HCT116 (cell line): ENCODE data around the gene FGF19. TPM values are rescaled to one million over a fixed set of nuclear protein-coding genes. Genes with fewer than 3 reads are reported as not detected.

Source experiments
- ATAC-seq: fragments of 200-7000 bp; cut with Tn5 transposase; 2 replicates; pipeline ENCODE4 v1.9.1; 2020; ENCODE audit warnings: mild to moderate bottlenecking, moderate library complexity
- BruUV-seq: library from RNA; stranded (reverse); fragments of 400-500 nt; replicated peaks from 2 replicates; lab custom pipeline; 2021; lab: Mats Ljungman, UMichigan
- CTCF ChIA-PET: fragments of 300-600 bp; sonication (Branson Sonifier 250); formaldehyde crosslinking; loops from one replicate; lab custom pipeline; 2021; ENCODE audit warnings: antibody characterized with exemption; lab: Charles Lee
- POLR2A ChIA-PET: fragments of 300-600, 350-600 bp; sonication (Branson Sonifier 250); formaldehyde crosslinking; loops from one replicate; lab custom pipeline; 2021; ENCODE audit warnings: antibody characterized with exemption; lab: Charles Lee
- RAD21 ChIA-PET, 2 experiments: fragments of 300-600 bp; sonication (Branson Sonifier 250); formaldehyde crosslinking; loops; one replicate each; lab custom pipeline; 2023; ENCODE audit warnings: low total read pairs in 2 of 2; ENCODE audit not compliant: uncharacterized antibody in 2 of 2, unreplicated experiment in 2 of 2, low non-redundant PET in 1 of 2; lab: Charles Lee
- DNase-seq: peaks from one replicate; pipeline ENCODE4 v3.0.0-alpha.2; 2010; ENCODE audit warnings: low read depth, low spot score
- H2AFZ ChIP-seq: fragments of 200-600 bp; shearing (Covaris generic), sonication (generic); 2 replicates; pipeline ENCODE4 v1.6.1; 2017; ENCODE audit warnings: low read depth, mixed run types, mixed read lengths, antibody characterized with exemption, low read length; ENCODE audit not compliant: poor library complexity, severe bottlenecking
- H3K27ac ChIP-seq: 2 replicates; pipeline ENCODE4 v1.5.1; 2012; ENCODE audit warnings: low read depth, low read length
- H3K27me3 ChIP-seq: fragments of 200-600 bp; sonication (generic); 2 replicates; pipeline ENCODE4 v1.6.1; 2016; ENCODE audit warnings: mixed run types, low read length, mixed read lengths; ENCODE audit not compliant: insufficient read depth
- H3K36me3 ChIP-seq, 2 experiments: fragments of 200-500 bp in 1 of 2; fragments of 200-600 bp in 1 of 2; sonication (Bioruptor generic) in 1 of 2; sonication (generic) in 1 of 2; 2 replicates each; pipeline versions ENCODE4 v1.5.1 to v1.6.1; 2014 to 2016; ENCODE audit warnings: low read length in 2 of 2, inconsistent platforms in 1 of 2, mixed read lengths in 1 of 2, mixed run types in 1 of 2; ENCODE audit not compliant: insufficient read depth in 2 of 2, control insufficient read depth in 1 of 2
- H3K4me1 ChIP-seq, 2 experiments: fragments of 200-600 bp in 1 of 2; sonication (generic) in 1 of 2; 2 replicates each; pipeline versions ENCODE4 v1.5.1 to v1.6.1; 2012 to 2017; ENCODE audit warnings: low read length in 2 of 2, inconsistent platforms in 1 of 2, mild to moderate bottlenecking in 1 of 2, mixed read lengths in 1 of 2, mixed run types in 1 of 2, moderate library complexity in 1 of 2; ENCODE audit not compliant: insufficient read depth in 2 of 2, control insufficient read depth in 1 of 2
- H3K4me2 ChIP-seq: fragments of 200-600 bp; sonication (generic); 2 replicates; pipeline ENCODE4 v1.6.1; 2017; ENCODE audit warnings: mixed run types, low read length, mixed read lengths
- H3K4me3 ChIP-seq, 2 experiments: fragments of 200-600 bp in 1 of 2; sonication (generic) in 1 of 2; replicated peaks in 1 of 2; 2 replicates each; pipeline ENCODE4 v1.5.1; 2011 to 2016; ENCODE audit warnings: low read length in 2 of 2, control low read depth in 1 of 2, low read depth in 1 of 2, mild to moderate bottlenecking in 1 of 2, mixed read lengths in 1 of 2, mixed run types in 1 of 2
- H3K79me2 ChIP-seq: fragments of 200-600 bp; sonication (generic); 2 replicates; pipeline ENCODE4 v1.6.1; 2017; ENCODE audit warnings: mild to moderate bottlenecking, mixed run types, low read length, moderate library complexity, mixed read lengths; ENCODE audit not compliant: insufficient read depth
- H3K9ac ChIP-seq: fragments of 200-600 bp; sonication (generic); 2 replicates; pipeline ENCODE4 v1.6.1; 2016; ENCODE audit warnings: low read length, mixed read lengths
- H3K9me2 ChIP-seq: fragments of 200-600 bp; sonication (generic), shearing (Covaris generic); 2 replicates; pipeline ENCODE4 v1.6.1; 2017; ENCODE audit warnings: mixed run types, mild to moderate bottlenecking, moderate library complexity; ENCODE audit not compliant: insufficient read depth
- H3K9me3 ChIP-seq, 2 experiments: fragments of 200-500 bp in 1 of 2; fragments of 200-600 bp in 1 of 2; sonication (Bioruptor generic) in 1 of 2; sonication (generic) in 1 of 2; 2 replicates each; pipeline ENCODE4 v1.6.1; 2014 to 2017; ENCODE audit warnings: low read length in 2 of 2, mixed read lengths in 2 of 2, inconsistent platforms in 1 of 2, low read depth in 1 of 2, mild to moderate bottlenecking in 1 of 2, mixed run types in 1 of 2, moderate library complexity in 1 of 2; ENCODE audit not compliant: control insufficient read depth in 1 of 2, insufficient read depth in 1 of 2
- H4K20me1 ChIP-seq: fragments of 200-600 bp; sonication (generic), shearing (Covaris generic); 2 replicates; pipeline ENCODE4 v1.6.1; 2017; ENCODE audit warnings: mixed run types, mild to moderate bottlenecking, moderate library complexity; ENCODE audit not compliant: insufficient read depth
- CBX3 ChIP-seq: IDR thresholded peaks from 2 replicates; pipeline ENCODE4 v1.6.1; 2012; ENCODE audit warnings: low read depth
- CEBPB ChIP-seq: IDR thresholded peaks from 2 replicates; pipeline ENCODE4 v1.6.1; 2012; ENCODE audit warnings: low read depth
- CTCF ChIP-seq, 3 experiments: fragments of 200-600 bp in 1 of 3; sonication (generic) in 1 of 3; IDR thresholded peaks in 2 of 3; conservative IDR thresholded peaks in 1 of 3; 2 replicates each; pipeline ENCODE4 v1.5.1; 2012 to 2017; ENCODE audit warnings: low read depth in 2 of 3, low read length in 2 of 3, antibody characterized with exemption in 1 of 3, borderline replicate concordance in 1 of 3, control low read depth in 1 of 3, mild to moderate bottlenecking in 1 of 3, mixed read lengths in 1 of 3, mixed run types in 1 of 3, moderate library complexity in 1 of 3; ENCODE audit not compliant: insufficient read depth in 1 of 3
- ELF1 ChIP-seq: IDR thresholded peaks from 2 replicates; pipeline ENCODE4 v1.6.1; 2012; ENCODE audit warnings: low read depth, borderline replicate concordance
- EZH2 ChIP-seq: fragments of 200-600 bp; sonication (generic); IDR thresholded peaks from 2 replicates; pipeline ENCODE4 v1.6.1; 2017; ENCODE audit warnings: antibody characterized with exemption, mixed run types
- EZH2phosphoT487 ChIP-seq: fragments of 200-600 bp; IDR thresholded peaks from 2 replicates; pipeline ENCODE4 v1.6.1; 2018; ENCODE audit warnings: antibody characterized with exemption, borderline replicate concordance
- FOSL1 ChIP-seq: IDR thresholded peaks from 2 replicates; pipeline ENCODE4 v1.6.1; 2012; ENCODE audit warnings: low read depth
- JUND ChIP-seq: IDR thresholded peaks from 2 replicates; pipeline ENCODE4 v1.6.1; 2012
- POLR2A ChIP-seq: IDR thresholded peaks from 2 replicates; pipeline ENCODE4 v1.7.0; 2011; ENCODE audit warnings: borderline replicate concordance; ENCODE audit not compliant: insufficient read depth, insufficient read length; ENCODE audit errors: extremely low read depth
- POLR2AphosphoS5 ChIP-seq: IDR thresholded peaks from 2 replicates; pipeline ENCODE4 v1.6.1; 2011; ENCODE audit warnings: mild to moderate bottlenecking, low read depth, low read length, moderate library complexity
- RAD21 ChIP-seq: IDR thresholded peaks from 2 replicates; pipeline ENCODE4 v1.6.1; 2012; ENCODE audit warnings: low read depth, mild to moderate bottlenecking
- REST ChIP-seq: IDR thresholded peaks from 2 replicates; pipeline ENCODE4 v1.6.1; 2012; ENCODE audit warnings: low read depth
- SIN3A ChIP-seq: IDR thresholded peaks from 2 replicates; pipeline ENCODE4 v1.6.1; 2012; ENCODE audit warnings: low read depth
- SP1 ChIP-seq: IDR thresholded peaks from 2 replicates; pipeline ENCODE4 v1.6.1; 2012; ENCODE audit warnings: low read depth
- SRF ChIP-seq: IDR thresholded peaks from 2 replicates; pipeline ENCODE4 v1.6.1; 2012; ENCODE audit warnings: low read depth
- TCF7L2 ChIP-seq: IDR thresholded peaks from 2 replicates; pipeline ENCODE4 v1.7.0; 2011; ENCODE audit warnings: borderline replicate concordance, inconsistent platforms; ENCODE audit not compliant: insufficient read depth, insufficient read length; ENCODE audit errors: extremely low read depth
- YY1 ChIP-seq: IDR thresholded peaks from 2 replicates; pipeline ENCODE4 v1.6.1; 2011; ENCODE audit warnings: low read length, low read depth, moderate library complexity, mild to moderate bottlenecking; ENCODE audit not compliant: insufficient replicate concordance; ENCODE audit errors: extremely low read depth
- ZBTB33 ChIP-seq: IDR thresholded peaks from 2 replicates; pipeline ENCODE4 v1.6.1; 2011; ENCODE audit warnings: mild to moderate bottlenecking, low read length, moderate library complexity; ENCODE audit not compliant: insufficient replicate concordance; ENCODE audit errors: extremely low read depth
- ZFX ChIP-seq: fragments of 450-650 bp; IDR thresholded peaks from 2 replicates; pipeline ENCODE4 v1.6.1; 2017
- ZNF274 ChIP-seq: fragments of 200-500 bp; sonication (Bioruptor generic); IDR thresholded peaks from 2 replicates; pipeline ENCODE4 v1.6.1; 2014; ENCODE audit warnings: mild to moderate bottlenecking, low read depth, low read length, inconsistent platforms
- intact Hi-C: fragments of 100-400 bp; cut with micrococcal nuclease; formaldehyde crosslinking; loops from 2 replicates; pipeline ENCODE4 v1.10.0; 2022
- total RNA-seq: library from RNA; stranded (reverse); gene quantifications from one replicate; pipeline ENCODE4 v1.2.1, GENCODE V29; 2021; ENCODE audit not compliant: unreplicated experiment

The FGF19 gene
- total RNA-seq, 1 experiment from 2014 or later = 37.5 TPM

GRCh38 chr11:69705901-69706787 lies 2.3 kb upstream of the FGF19 start:
- no TSS peak for BruUV-seq
- CTCF ChIA-PET = interaction anchor here (0.6 kb wide), 1 partner anchor 28 kb away, joined by 3 read pairs; no protein-coding TSS in a partner anchor

More at GRCh38 chr11:69705901-69706787, 2.3 kb upstream of the FGF19 start:
- Histone ChIP-seq H3K4me2 (no peak overlapping the region), H4K20me1 (no peaks in the 10 kb centered on the region), H3K4me1 (peaks cover 13 to 43% of the 10 kb centered on the region in 2 experiments), H3K27me3 (no peaks in the 10 kb centered on the region), H3K9ac (no peak overlapping the region), H3K79me2 (no peaks in the 10 kb centered on the region; the same call in 1 of the 2 replicates), H3K9me2 (no peaks in the 10 kb centered on the region), H3K36me3 (no peaks in the 10 kb centered on the region), H3K4me3 (no peak overlapping the region), H3K9me3 (no peaks in the 10 kb centered on the region), H3K27ac (no peak overlapping the region), H2AFZ (no peak overlapping the region)
- TF ChIP-seq CEBPB = no peak
- no peak for TF ChIP-seq YY1
- TF ChIP-seq SRF = no peak
- TF ChIP-seq ELF1 = no peak
- TF ChIP-seq ZFX = no peak
- no peak for TF ChIP-seq CTCF (IDR thresholded peaks at IDR 0.05 in 2 of 3, conservative IDR thresholded peaks at IDR 0.05 in 1 of 3; ENCODE audit: borderline replicate concordance in 1 of 3, insufficient read depth in 1 of 3, low read depth in 2 of 3, low read length in 2 of 3)
- no peak for TF ChIP-seq JUND
- no peak for TF ChIP-seq ZBTB33
- no peak for TF ChIP-seq EZH2phosphoT487
- no peak for TF ChIP-seq EZH2
- no peak for TF ChIP-seq RAD21
- TF ChIP-seq POLR2A = no peak
- TF ChIP-seq ZNF274 = no peak
- no peak for TF ChIP-seq SIN3A
- no peak for TF ChIP-seq CBX3
- TF ChIP-seq POLR2AphosphoS5 = no peak
- no peak for TF ChIP-seq TCF7L2
- TF ChIP-seq SP1 = no peak
- no peak for TF ChIP-seq REST
- no peak for TF ChIP-seq FOSL1
- ChIA-PET RAD21 (no interaction called here), POLR2A (interaction anchor here (1.2 to 1.7 kb wide), 2 partner anchors 11 kb away, joined by 3 to 5 read pairs; no protein-coding TSS in a partner anchor)
- DNase-seq = no peak
- intact Hi-C loops = no loop called here
- no peak for ATAC-seq
